GM19193 (cell line): ENCODE results near the gene FARSB.

ENCODE experiments used
- POLR2A ChIP-seq: IDR thresholded peaks from 4 replicates; pipeline ENCODE4 v1.6.1; 2011; ENCODE audit not compliant: insufficient read depth, insufficient read length; ENCODE audit errors: extremely low read depth

The FARSB gene

GRCh38 chr2:222637067-222637466 is 18.8 kb downstream of the FARSB start:
- no peak for TF ChIP-seq POLR2A

GRCh38 chr2:222635295-222635694 is 20.6 kb downstream of the FARSB start:
- TF ChIP-seq POLR2A = no peak

GRCh38 chr2:222627764-222628163 is 28.1 kb downstream of the FARSB start:
- no peak for TF ChIP-seq POLR2A

- no peak for TF ChIP-seq POLR2A
These were observed 32.1 kb downstream of the FARSB start for GRCh38 chr2:222623756-222624309.

GRCh38 chr2:222622910-222623309 is 33.0 kb downstream of the FARSB start:
- no peak for TF ChIP-seq POLR2A

- no peak for TF ChIP-seq POLR2A
These were observed 34.0 kb downstream of the FARSB start for GRCh38 chr2:222621893-222622292.

- TF ChIP-seq POLR2A = no peak
These were observed 40.6 kb downstream of the FARSB start for GRCh38 chr2:222615320-222615719.

GRCh38 chr2:222613715-222614331 is 42.1 kb downstream of the FARSB start:
- no peak for TF ChIP-seq POLR2A

- TF ChIP-seq POLR2A = no peak
These were observed 44.2 kb downstream of the FARSB start for GRCh38 chr2:222611684-222612083.

- TF ChIP-seq POLR2A = no peak
These were observed 45.1 kb downstream of the FARSB start for GRCh38 chr2:222610746-222611145.

- no peak for TF ChIP-seq POLR2A
These were observed 46.5 kb downstream of the FARSB start for GRCh38 chr2:222609381-222609780.

GRCh38 chr2:222608081-222608480 is 47.8 kb downstream of the FARSB start:
- TF ChIP-seq POLR2A = no peak

- no peak for TF ChIP-seq POLR2A
These were observed 49.6 kb downstream of the FARSB start for GRCh38 chr2:222606306-222606705.

GRCh38 chr2:222604749-222605515 is 51.0 kb downstream of the FARSB start:
- TF ChIP-seq POLR2A = no peak

GRCh38 chr2:222603501-222603900 is 52.4 kb downstream of the FARSB start:
- TF ChIP-seq POLR2A = no peak

GRCh38 chr2:222598611-222599010 is 57.3 kb downstream of the FARSB start:
- TF ChIP-seq POLR2A = no peak
